T-helper 1 cell (primary cell): ENCODE results near the gene MACROD1.

Source experiments
- DNase-seq, 5 donors: peaks; one replicate each; pipeline ENCODE4 v3.0.0-alpha.2; 2012 to 2020
- total RNA-seq, 4 donors: gene quantifications; one replicate each; lab custom pipeline; 2026; lab: John Stamatoyannopoulos, UW

Gene MACROD1
- total RNA-seq, result 0.80 to 3.4 (median 3.1) reads per million in 4 donors

- DNase-seq, result peak; percentile 49 to 79 (median 69)
Measured at GRCh38 chr11:64165842-64166635, at the start of gene MACROD1. Gene MACROD1, minus strand, starts transcription at chr11:64166113. Its CDS starts 119 bp downstream, at chr11:64165994.

DNA sequence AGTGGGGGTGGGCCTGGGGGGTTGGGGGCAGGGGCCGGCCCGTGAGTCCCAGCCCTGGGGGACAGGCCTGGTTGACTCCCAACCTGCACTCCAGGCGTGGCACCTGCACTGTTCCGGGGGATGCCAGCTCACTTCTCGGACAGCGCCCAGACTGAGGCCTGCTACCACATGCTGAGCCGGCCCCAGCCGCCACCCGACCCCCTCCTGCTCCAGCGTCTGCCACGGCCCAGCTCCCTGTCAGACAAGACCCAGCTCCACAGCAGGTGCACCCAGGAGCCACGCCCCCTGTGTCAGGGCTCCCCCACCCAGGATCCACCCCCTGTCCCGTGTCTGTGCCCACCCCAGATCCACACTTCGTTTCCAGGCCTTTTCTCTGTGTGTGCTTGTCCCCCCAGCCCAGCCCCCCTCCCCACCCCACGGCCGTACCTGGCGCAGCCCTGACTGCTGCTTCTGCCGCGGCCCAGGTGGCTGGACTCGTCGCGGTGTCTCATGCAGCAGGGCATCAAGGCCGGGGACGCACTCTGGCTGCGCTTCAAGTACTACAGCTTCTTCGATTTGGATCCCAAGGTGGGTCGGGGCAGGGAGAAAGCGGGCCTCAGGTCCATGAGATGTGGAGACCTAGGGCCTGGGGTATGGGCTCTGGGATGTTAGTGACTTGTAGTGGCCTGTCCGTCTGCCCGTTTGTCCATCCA lies 45.4 kb upstream of the MACROD1 start:
- no peak for DNase-seq

- DNase-seq, result no peak
Measured at GRCh38 chr11:64210301-64211020, 44.5 kb upstream of the MACROD1 start.

DNA sequence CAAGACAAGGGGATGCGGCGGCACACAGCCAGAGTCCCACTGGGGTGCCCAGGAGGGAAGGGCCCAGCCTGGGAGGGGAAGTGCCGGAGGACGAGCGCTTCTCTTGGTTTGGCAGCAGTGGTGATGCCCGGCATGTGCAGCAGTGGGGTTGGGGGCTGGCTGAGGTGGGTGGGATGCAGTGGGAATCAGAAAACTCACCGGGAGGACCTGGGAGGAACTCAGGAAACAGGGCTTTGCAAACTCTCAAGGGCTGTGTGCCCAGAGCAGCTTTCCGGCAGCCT lies 43.6 kb upstream of the MACROD1 start:
- no peak for DNase-seq

GRCh38 chr11:64208796-64209562 lies 43.1 kb upstream of the MACROD1 start:
- DNase-seq, result no peak

DNA sequence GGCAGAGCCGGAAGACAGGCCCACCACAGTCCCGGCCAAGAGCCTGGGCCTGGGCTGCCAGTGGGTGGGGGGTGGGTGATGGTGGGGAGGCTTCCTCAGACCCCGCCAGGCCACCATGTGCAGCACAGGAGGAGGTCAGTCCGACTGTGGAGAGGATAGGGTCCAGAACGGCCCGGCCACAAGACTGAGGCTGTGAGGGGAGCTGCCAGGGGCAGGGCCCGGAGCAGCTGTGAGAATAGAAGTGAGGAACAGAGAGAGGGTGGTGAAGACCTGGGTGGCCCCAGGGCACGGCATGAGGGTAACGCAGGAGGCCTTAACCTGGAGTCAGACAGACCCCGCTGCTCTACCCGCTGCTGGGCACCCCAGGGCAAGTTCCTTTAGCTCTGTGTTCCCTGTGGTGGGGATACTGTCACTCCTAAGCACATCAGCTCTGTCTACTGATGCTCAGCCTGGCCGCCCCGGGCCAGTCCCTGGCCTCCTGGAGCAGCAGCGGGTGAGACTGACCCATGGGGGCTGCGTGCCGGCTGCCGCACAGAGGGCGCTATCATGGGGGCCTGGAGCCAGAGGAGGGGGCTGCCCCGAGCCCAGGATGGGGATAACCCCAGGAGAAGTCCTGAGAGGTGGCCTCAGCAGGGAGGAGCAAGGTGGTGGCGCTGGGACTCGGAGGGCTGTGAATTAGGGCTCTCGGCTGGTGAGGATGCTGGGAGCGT lies 42.3 kb upstream of the MACROD1 start:
- no peak for DNase-seq

DNA sequence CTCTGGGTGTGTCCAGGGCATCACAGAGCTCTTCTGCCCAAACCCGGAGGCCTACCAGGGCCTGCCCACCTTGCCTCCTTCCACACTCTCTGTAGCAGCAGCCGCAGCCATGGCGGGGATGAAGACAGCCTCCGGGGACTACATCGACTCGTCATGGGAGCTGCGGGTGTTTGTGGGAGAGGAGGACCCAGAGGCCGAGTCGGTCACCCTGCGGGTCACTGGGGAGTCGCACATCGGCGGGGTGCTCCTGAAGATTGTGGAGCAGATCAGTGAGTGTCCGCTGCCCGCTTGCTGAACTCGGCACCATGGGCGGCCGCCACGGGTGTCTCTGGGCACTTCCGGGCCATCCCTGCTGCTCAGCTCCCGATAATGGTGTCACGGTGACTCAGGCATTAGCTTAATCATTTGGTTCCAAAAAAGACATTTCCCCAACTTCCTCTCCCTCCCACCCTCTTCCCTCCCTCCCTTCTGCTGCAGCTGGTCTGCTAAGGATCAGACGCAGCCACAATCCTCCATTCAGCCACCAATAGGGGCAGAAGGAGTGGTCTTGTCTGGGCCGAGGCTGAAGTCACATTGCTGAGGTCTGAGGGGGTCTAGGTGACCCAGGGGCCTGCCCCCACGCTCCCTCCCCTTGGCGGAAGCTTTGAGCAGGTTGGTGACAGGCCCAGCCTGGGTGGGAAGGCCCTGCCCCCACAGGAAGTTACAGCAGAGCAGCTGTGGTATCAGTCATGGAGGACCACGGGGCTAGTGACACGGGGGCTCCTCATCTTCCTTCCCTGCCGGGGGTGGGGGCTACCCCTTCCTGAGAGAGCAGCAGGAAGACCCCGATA lies 41.6 kb upstream of the MACROD1 start:
- DNase-seq, result peak; percentile 39 to 89 (median 51)

DNA sequence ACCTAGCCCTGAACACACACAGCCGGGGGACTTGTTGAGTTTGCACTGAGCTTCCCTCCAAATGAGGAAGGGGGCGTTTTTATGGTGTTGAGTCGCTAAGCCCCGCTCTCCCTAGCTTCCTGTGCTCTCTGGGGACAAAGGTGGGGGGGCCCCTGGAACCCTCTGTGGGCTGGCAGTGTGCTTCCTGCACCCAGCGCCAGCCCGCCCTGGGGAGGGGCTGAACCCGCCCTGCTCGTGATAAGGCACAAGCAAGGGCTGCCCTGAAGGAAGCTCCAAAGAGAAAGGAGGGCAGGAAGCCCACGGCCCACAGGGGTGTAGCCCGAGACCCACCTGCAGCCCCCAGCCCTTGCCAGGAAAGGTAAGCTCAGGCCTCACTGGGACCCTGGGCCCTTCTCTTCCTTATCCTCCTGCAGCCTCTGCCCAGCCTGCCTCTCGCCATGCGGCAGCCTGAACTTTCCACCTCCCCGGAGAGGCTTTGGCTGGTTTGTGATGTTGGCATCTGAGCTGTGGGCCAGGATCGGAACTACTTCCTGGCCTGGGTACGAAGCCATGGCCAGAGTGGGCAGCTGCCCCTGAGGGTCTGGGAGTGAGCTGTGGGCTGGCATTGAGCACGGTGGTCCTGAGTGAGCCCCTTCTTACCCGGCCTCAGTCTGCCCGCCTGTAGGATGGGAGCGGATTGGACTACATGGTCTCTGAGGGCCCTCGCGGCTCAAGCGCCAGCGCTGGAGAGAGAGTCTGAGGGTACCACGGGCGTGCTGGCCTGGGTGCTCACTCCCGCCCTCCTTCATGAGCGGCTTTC lies 40.7 kb upstream of the MACROD1 start, which contains the start of gene FERMT3:
TSS of gene FERMT3 (plus strand) at position 265 of the 799 bp plus-strand sequence. CDS start 644 bp downstream, outside the sequence.
- peak; percentile 38 to 84 (median 57) for DNase-seq

DNA sequence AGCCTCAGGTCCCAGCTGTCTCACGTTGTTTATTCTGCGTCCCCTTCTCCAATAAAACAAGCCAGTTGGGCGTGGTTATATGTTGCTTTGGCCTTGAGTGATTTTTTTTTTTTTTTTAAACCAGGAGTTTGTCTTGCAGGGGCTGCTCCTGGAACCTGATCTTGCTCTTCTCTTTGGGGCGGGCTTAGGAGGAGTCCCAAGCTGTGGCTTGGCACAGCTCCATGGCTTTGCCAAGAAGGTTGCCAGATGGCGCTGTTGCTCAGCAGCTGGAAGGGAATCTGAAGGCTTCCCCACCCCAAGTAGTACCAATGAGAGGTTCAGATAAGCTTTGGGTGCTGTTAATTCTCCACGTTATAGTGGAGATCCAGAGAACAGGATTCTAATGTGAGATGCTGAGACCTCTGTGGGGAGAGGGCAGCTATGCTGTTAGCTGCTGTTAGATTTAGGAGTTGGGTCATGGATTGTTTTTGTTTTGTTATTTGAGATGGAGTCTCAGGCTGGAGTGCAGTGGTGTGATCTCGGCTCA lies 38.6 kb upstream of the MACROD1 start:
- peak; percentile 64 to 83 (median 81) for DNase-seq

GRCh38 chr11:64204080-64204440 lies 38.1 kb upstream of the MACROD1 start:
- DNase-seq, result no peak

- no peak for DNase-seq
Measured at GRCh38 chr11:64203421-64204079, 37.6 kb upstream of the MACROD1 start.

DNA sequence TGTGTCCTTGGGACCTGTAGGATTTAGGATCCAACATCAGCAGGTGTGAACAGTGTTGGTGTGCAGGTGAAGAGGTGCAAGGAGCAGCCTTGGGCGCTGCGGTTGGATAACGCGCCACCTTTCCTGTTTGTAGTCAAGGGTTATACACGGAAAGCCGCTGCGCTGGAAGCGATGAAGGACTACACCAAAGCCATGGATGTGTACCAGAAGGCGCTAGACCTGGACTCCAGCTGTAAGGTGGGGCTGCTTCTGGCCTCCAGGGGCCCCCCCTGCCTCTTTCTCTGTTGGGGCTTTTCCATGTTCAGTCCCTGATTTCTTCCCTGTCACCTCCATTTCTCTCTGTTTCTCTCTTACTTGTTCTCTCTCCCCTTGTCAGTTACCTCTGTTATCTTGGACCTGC lies 37.1 kb upstream of the MACROD1 start:
- no peak for DNase-seq

- no peak for DNase-seq
Measured at GRCh38 chr11:64201543-64201942, 35.6 kb upstream of the MACROD1 start.

GRCh38 chr11:64198511-64198910 lies 32.6 kb upstream of the MACROD1 start:
- DNase-seq, result no peak

DNA sequence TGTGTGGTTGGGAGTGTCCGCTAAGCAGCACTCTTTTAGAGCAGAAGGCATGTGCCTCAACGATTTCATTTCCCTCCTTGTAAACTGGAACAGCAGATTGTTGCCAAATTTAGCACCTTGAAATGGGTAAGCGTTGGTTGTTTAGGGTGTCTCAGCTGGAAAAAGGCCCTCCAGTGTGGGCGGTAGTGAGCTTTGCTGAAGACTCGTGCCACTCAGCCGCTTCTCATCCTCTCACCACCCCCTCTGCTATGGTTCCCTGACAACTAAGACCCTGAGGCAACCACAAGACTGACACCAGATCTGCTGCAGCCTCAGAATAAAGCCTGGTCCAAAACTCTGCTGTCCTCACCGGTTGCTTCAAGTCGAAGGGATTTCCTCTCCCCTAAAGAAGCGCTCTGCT lies 30.7 kb upstream of the MACROD1 start:
- DNase-seq, result no peak

DNA sequence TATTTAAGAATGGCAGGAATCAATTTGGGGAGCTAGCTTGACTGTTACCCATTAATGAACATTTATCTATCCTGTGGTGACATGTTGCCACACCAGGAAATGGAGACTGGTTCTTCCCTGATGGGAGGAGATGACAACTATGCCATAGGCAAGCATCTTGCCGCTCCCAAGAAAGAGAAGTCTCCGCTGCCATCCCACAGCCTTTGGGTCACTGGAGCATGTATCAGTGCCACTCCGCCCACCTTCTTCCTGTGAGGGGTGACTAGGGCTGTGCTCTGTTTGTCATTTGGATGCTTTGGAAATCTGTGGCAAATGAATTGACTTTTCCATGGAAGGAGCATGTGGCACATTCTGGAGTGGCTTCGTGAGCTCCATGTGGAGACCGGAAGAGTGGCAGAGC lies 26.5 kb upstream of the MACROD1 start:
- DNase-seq, result no peak

GRCh38 chr11:64186492-64187165 lies 20.7 kb upstream of the MACROD1 start:
- peak in 1 of 5 donors; percentile 74 for DNase-seq

DNA sequence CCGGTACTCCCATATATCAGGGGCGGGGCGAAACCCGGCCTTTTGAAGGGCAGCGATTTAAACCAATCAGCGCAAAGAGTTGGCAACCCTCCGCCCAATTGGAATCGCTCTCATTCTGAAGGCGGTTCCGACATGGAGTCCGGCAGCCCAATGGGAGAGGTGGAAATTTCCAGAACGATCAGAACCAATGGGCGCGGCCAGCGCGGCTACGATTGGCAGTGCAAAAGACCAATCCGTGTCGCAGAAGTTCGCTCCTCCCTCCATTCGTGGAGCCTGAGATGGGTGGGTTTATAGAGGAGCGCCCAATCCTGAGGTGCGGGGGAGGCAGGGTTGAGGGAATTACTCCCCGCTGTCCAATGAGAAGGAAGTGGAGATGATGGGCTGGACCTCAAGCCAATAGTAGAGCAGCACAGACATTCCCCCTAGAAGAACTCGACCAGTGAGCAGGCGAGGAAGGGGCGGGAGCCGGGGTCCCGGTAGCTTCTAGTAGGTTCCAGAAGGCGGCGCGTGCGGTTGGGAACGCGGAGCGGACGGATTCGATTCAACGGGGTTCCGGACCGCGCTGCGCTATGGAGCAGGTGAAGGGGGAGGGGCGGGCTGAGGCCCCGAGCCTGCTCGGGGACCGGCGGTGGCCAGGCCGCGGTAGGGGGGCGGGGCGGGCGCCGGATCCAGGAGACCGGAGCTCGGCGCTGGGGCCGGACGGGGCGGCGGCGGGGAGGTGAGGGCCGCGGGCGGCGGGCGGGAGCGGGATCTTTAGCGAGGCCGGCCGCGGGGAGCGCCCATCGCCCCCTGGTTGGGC lies 20.0 kb upstream of the MACROD1 start, which contains the start of gene STIP1:
TSS of gene STIP1 (plus strand) at position 479 of the 799 bp plus-strand sequence. CDS start at position 570, 91 bp downstream.
- peak; percentile 95 to 100 (median 98) for DNase-seq
